T-helper 9 cell (primary cell): ENCODE data around the gene DIP2C.
A peak's percentile ranks its signal among the peaks of the same experiment; 100 is the strongest.
"Not testable (repeated sequence)": the region's sequence is repeated elsewhere in the genome, so short reads cannot be mapped to it uniquely, and the experiment has no call there.

Experiments used
- DNase-seq: peaks from one replicate; pipeline ENCODE4 v3.0.0-alpha.2; 2020

DIP2C gene

GRCh38 chr10:338171-339037 lies 351.1 kb downstream of the DIP2C start:
- DNase-seq = no peak

- DNase-seq = no peak
Observed at GRCh38 chr10:336247-336646, 353.2 kb downstream of the DIP2C start.

- no peak for DNase-seq
Observed at GRCh38 chr10:335151-335800, 354.2 kb downstream of the DIP2C start.

GRCh38 chr10:331186-331585 lies 358.3 kb downstream of the DIP2C start:
- no peak for DNase-seq

- no peak for DNase-seq
Observed at GRCh38 chr10:329361-330099, 359.9 kb downstream of the DIP2C start.

GRCh38 chr10:327889-328852 lies 361.3 kb downstream of the DIP2C start:
- DNase-seq = no peak

- DNase-seq = no peak
Observed at GRCh38 chr10:326894-327635, 362.4 kb downstream of the DIP2C start.

- DNase-seq = no peak
Observed at GRCh38 chr10:326350-326749, 363.1 kb downstream of the DIP2C start.

GRCh38 chr10:325282-325681 lies 364.2 kb downstream of the DIP2C start:
- DNase-seq = no peak

GRCh38 chr10:324593-324992 lies 364.9 kb downstream of the DIP2C start:
- no peak for DNase-seq

GRCh38 chr10:323651-324293 lies 365.7 kb downstream of the DIP2C start:
- peak; percentile 18 for DNase-seq

- not testable (repeated sequence) for DNase-seq
Observed at GRCh38 chr10:323046-323445, 366.4 kb downstream of the DIP2C start.

GRCh38 chr10:320771-321170 lies 368.7 kb downstream of the DIP2C start:
- no peak for DNase-seq

- DNase-seq = no peak
Observed at GRCh38 chr10:317926-318325, 371.5 kb downstream of the DIP2C start.

GRCh38 chr10:317271-317769 lies 372.1 kb downstream of the DIP2C start:
- DNase-seq = no peak

GRCh38 chr10:316390-316789 lies 373.1 kb downstream of the DIP2C start:
- no peak for DNase-seq

GRCh38 chr10:314871-315270 lies 374.6 kb downstream of the DIP2C start:
- no peak for DNase-seq

GRCh38 chr10:314381-314780 lies 375.1 kb downstream of the DIP2C start:
- no peak for DNase-seq

- DNase-seq = no peak
Observed at GRCh38 chr10:311901-312665, 377.4 kb downstream of the DIP2C start.
